SK-N-SH treated with all-trans-retinoic acid at 6 μM for 48 hours (cell line): Measurements from ENCODE around the gene LRCOL1.
A peak's percentile ranks its signal among the peaks of the same experiment; 100 is the strongest.

Experiments used
- ATAC-seq: fragments of 200-7000 bp; cut with Tn5 transposase; 3 replicates; pipeline ENCODE4 v1.9.1; 2020; ENCODE audit warnings: mild to moderate bottlenecking, moderate library complexity
- ARNTL ChIP-seq: fragments of 450-650 bp; formaldehyde crosslinking; IDR thresholded peaks from 2 replicates; pipeline ENCODE4 v1.5.0; 2020; ENCODE audit warnings: low read depth, mild to moderate bottlenecking, moderate library complexity, borderline replicate concordance
- BACH2 ChIP-seq: fragments of 250-450 bp; sonication (Bioruptor Pico); IDR thresholded peaks from 2 replicates; pipeline ENCODE4 v1.9.0; 2021; ENCODE audit warnings: mild to moderate bottlenecking, borderline replicate concordance
- ESRRG ChIP-seq: fragments of 250-450 bp; sonication (Bioruptor Pico); IDR thresholded peaks from 2 replicates; pipeline ENCODE4 v1.6.1; 2021; ENCODE audit warnings: mild to moderate bottlenecking
- GLIS3 ChIP-seq: fragments of 250-450 bp; sonication (Bioruptor Pico); IDR thresholded peaks from 2 replicates; pipeline ENCODE4 v1.5.0; 2020; ENCODE audit warnings: mild to moderate bottlenecking, moderate library complexity
- ISL1 ChIP-seq: fragments of 250-450 bp; sonication (Bioruptor Pico); IDR thresholded peaks from 2 replicates; pipeline ENCODE4 v2.1.2; 2022; ENCODE audit warnings: mild to moderate bottlenecking, moderate library complexity
- OSR1 ChIP-seq: fragments of 250-450 bp; sonication (Bioruptor Pico); IDR thresholded peaks from 2 replicates; pipeline ENCODE4 v1.8.0; 2022; ENCODE audit warnings: moderate library complexity, mild to moderate bottlenecking, inconsistent platforms
- PPARA ChIP-seq: fragments of 250-450 bp; sonication (Bioruptor Pico); IDR thresholded peaks from 2 replicates; pipeline ENCODE4 v1.5.0; 2020; ENCODE audit warnings: mild to moderate bottlenecking, borderline replicate concordance
- RARB ChIP-seq: fragments of 250-450 bp; sonication (Bioruptor Pico); IDR thresholded peaks from 2 replicates; pipeline ENCODE4 v1.8.0; 2021; ENCODE audit warnings: mild to moderate bottlenecking, moderate library complexity
- SNAI2 ChIP-seq: fragments of 250-450 bp; sonication (Bioruptor Pico); IDR thresholded peaks from 2 replicates; pipeline ENCODE4 v1.5.0; 2020; ENCODE audit warnings: mild to moderate bottlenecking, moderate library complexity
- TOX ChIP-seq: fragments of 250-450 bp; sonication (Bioruptor Pico); IDR thresholded peaks from 2 replicates; pipeline ENCODE4 v1.8.0; 2021; ENCODE audit warnings: mild to moderate bottlenecking, moderate library complexity, borderline replicate concordance
- ZC3H10 ChIP-seq: fragments of 250-450 bp; sonication (Bioruptor Pico); IDR thresholded peaks from 2 replicates; pipeline ENCODE4 v1.5.1; 2021; ENCODE audit warnings: mild to moderate bottlenecking, moderate library complexity
- ZFP3 ChIP-seq: fragments of 250-450 bp; sonication (Bioruptor Pico); IDR thresholded peaks from 2 replicates; pipeline ENCODE4 v1.5.0; 2020; ENCODE audit warnings: mild to moderate bottlenecking, moderate library complexity
- ZFP30 ChIP-seq: fragments of 450-650 bp; formaldehyde crosslinking; IDR thresholded peaks from 2 replicates; pipeline ENCODE4 v1.5.0; 2022; ENCODE audit warnings: mild to moderate bottlenecking, moderate library complexity
- ZNF565 ChIP-seq: fragments of 450-650 bp; formaldehyde crosslinking; conservative IDR thresholded peaks from 2 replicates; pipeline ENCODE4 v1.5.0; 2020; ENCODE audit warnings: low read depth, mild to moderate bottlenecking, moderate library complexity
- ZNF70 ChIP-seq: fragments of 450-650 bp; formaldehyde crosslinking; IDR thresholded peaks from 2 replicates; pipeline ENCODE4 v1.5.0; 2020; ENCODE audit warnings: mild to moderate bottlenecking, moderate library complexity
- ZNF8 ChIP-seq: fragments of 450-650 bp; formaldehyde crosslinking; IDR thresholded peaks from 2 replicates; pipeline ENCODE4 v1.5.0; 2020; ENCODE audit warnings: mild to moderate bottlenecking, moderate library complexity
- TF ChIP-seq, protein P1 (sequence below): fragments of 250-450 bp; sonication (Bioruptor Pico); IDR thresholded peaks from 2 replicates; pipeline ENCODE4 v1.8.0; 2021; ENCODE audit warnings: low read depth, mild to moderate bottlenecking, moderate library complexity, borderline replicate concordance
- TF ChIP-seq, protein P2 (sequence below): fragments of 250-450 bp; sonication (Bioruptor Pico); IDR thresholded peaks from 2 replicates; pipeline ENCODE4 v1.8.0; 2020; ENCODE audit warnings: mild to moderate bottlenecking, moderate library complexity, borderline replicate concordance
- TF ChIP-seq, protein P3 (sequence below): fragments of 250-450 bp; sonication (Bioruptor Pico); IDR thresholded peaks from 2 replicates; pipeline ENCODE4 v1.5.0; 2020; ENCODE audit warnings: mild to moderate bottlenecking, moderate library complexity
- TF ChIP-seq, protein P4 (sequence below): fragments of 250-450 bp; sonication (Bioruptor Pico); IDR thresholded peaks from 2 replicates; pipeline ENCODE4 v1.5.1; 2021; ENCODE audit warnings: mild to moderate bottlenecking, moderate library complexity

The LRCOL1 gene

DNA sequence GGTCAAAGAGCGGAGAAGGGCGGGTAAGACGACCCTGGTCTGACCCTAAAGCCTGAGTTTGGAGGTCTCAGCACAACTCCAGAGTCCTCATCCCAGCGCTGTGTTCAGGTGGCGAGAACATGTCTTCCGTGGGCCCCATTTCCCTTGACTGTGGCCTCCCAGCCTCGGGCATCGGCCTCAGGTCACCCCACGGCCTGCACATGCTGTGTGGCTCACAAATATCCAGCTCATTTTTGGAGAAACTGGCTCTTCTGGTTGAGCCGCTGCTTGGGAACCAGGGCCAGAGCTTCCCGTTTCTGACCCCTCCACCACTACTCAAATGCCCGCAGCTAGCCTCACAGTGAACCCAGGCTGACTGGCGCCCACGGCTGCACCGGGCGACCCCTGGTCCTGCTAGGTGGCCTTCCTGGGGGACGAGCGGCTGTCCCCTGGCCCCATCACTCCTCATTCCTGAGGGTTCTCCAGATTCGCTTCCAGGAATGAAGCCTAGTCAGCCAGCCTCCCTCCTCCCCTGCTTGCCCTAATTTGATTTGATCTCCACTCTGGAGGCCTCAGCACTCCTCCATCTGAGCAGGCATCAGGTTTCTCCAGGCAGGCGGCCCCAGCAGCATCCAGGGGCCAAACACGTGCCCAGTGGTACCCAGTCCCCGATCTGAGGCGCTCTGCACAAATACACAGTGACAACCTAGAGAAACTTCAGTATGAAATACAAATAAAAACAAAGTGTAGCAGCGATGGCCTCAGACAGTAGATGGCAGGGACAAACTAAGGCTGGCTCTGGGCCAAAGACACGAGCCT is 12.9 kb upstream of the LRCOL1 start:
- no peak for TF ChIP-seq ESRRG (CRISPR knock-in tag)
- TF ChIP-seq ZFP30 (CRISPR knock-in tag): no peak
- ATAC-seq: peak; percentile 60

DNA sequence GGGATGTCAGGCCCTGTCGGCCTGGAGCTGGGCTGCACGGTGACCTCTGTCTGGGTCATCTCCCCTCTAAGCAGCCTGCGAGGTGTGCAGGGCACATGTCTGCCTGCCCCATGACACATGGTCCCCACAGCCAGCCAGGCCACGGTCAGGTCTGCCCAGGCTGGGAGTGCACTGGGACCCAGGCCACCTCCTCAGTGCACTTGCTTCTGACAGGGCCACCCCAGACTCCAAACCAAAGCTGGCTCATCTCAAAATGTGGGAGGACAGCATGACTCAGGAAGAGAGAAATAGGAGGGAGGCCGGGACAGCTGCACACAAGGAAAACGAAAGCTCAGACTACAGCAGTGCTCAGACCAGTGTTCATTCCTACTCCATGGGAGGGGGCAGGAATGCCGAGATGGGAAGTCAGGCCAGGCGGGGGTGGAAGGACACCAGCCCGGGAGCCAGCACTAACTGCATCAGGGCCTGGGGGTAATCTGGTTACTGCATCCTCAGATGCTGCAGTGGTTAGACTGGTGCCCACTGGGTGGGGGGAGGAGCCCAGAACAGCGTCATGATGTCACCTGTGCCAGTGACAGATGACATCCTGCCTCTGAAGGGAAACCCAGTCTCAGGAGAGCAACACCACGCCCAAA is 12.2 kb upstream of the LRCOL1 start:
- peak; percentile 58 for ATAC-seq
- TF ChIP-seq PPARA (CRISPR knock-in tag): no peak
- no peak for TF ChIP-seq ZNF8
- TF ChIP-seq ZFP3 (CRISPR knock-in tag): no peak
- TF ChIP-seq ZFP30 (CRISPR knock-in tag): no peak
- no peak for TF ChIP-seq ISL1 (CRISPR knock-in tag)
- no peak for TF ChIP-seq RARB
- TF ChIP-seq GLIS3 (CRISPR knock-in tag): no peak
- TF ChIP-seq, protein P1, sequence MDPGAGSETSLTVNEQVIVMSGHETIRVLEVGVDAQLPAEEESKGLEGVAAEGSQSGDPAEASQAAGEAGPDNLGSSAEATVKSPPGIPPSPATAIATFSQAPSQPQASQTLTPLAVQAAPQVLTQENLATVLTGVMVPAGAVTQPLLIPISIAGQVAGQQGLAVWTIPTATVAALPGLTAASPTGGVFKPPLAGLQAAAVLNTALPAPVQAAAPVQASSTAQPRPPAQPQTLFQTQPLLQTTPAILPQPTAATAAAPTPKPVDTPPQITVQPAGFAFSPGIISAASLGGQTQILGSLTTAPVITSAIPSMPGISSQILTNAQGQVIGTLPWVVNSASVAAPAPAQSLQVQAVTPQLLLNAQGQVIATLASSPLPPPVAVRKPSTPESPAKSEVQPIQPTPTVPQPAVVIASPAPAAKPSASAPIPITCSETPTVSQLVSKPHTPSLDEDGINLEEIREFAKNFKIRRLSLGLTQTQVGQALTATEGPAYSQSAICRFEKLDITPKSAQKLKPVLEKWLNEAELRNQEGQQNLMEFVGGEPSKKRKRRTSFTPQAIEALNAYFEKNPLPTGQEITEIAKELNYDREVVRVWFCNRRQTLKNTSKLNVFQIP (CRISPR knock-in tag): no peak
- no peak for TF ChIP-seq OSR1 (CRISPR knock-in tag)
- TF ChIP-seq, protein P2, sequence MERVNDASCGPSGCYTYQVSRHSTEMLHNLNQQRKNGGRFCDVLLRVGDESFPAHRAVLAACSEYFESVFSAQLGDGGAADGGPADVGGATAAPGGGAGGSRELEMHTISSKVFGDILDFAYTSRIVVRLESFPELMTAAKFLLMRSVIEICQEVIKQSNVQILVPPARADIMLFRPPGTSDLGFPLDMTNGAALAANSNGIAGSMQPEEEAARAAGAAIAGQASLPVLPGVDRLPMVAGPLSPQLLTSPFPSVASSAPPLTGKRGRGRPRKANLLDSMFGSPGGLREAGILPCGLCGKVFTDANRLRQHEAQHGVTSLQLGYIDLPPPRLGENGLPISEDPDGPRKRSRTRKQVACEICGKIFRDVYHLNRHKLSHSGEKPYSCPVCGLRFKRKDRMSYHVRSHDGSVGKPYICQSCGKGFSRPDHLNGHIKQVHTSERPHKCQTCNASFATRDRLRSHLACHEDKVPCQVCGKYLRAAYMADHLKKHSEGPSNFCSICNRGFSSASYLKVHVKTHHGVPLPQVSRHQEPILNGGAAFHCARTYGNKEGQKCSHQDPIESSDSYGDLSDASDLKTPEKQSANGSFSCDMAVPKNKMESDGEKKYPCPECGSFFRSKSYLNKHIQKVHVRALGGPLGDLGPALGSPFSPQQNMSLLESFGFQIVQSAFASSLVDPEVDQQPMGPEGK (CRISPR knock-in tag): no peak
- TF ChIP-seq ARNTL (CRISPR knock-in tag): no peak
- TF ChIP-seq, protein P3, sequence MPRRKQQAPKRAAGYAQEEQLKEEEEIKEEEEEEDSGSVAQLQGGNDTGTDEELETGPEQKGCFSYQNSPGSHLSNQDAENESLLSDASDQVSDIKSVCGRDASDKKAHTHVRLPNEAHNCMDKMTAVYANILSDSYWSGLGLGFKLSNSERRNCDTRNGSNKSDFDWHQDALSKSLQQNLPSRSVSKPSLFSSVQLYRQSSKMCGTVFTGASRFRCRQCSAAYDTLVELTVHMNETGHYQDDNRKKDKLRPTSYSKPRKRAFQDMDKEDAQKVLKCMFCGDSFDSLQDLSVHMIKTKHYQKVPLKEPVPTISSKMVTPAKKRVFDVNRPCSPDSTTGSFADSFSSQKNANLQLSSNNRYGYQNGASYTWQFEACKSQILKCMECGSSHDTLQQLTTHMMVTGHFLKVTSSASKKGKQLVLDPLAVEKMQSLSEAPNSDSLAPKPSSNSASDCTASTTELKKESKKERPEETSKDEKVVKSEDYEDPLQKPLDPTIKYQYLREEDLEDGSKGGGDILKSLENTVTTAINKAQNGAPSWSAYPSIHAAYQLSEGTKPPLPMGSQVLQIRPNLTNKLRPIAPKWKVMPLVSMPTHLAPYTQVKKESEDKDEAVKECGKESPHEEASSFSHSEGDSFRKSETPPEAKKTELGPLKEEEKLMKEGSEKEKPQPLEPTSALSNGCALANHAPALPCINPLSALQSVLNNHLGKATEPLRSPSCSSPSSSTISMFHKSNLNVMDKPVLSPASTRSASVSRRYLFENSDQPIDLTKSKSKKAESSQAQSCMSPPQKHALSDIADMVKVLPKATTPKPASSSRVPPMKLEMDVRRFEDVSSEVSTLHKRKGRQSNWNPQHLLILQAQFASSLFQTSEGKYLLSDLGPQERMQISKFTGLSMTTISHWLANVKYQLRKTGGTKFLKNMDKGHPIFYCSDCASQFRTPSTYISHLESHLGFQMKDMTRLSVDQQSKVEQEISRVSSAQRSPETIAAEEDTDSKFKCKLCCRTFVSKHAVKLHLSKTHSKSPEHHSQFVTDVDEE (CRISPR knock-in tag): no peak
- no peak for TF ChIP-seq SNAI2
- no peak for TF ChIP-seq TOX (CRISPR knock-in tag)
- TF ChIP-seq BACH2 (CRISPR knock-in tag): no peak
- no peak for TF ChIP-seq ZC3H10 (CRISPR knock-in tag)
- no peak for TF ChIP-seq ZNF70 (CRISPR knock-in tag)

DNA sequence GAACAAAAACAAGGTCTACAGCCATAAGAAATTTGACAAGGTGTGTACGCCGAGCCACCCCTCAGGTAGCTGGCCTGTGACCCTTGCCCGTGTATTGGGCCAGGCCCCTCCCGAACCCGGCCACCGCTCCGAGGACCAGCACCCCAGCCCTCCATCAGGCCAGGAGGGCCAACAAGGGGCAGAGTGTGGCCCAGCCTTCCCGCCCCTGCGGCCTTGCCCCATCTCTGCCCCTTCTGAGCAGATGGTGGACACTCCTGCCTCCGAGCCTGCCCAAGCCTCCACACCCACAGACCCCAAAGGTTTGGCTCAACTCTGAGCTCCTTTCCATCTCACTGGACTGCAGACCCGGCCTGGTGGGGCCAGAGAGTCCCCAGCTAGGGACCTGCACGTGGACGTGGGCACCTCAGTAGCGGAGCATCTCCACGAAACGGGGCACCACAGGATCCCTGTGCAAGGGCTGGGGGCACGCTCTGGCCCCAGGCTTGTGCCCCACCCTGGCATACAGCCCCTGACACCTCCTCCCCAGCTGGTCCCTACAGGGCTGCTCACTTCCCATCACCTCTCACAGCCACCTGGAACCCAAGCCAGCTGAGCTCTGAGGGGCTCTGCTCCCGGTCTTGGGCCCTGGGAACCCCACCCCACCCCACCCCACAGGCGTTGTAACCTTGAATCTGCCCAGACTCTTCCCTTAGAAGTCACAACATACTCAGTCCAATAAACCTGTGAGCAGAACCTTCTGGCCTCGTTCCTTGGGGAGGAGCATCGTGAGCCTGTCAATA is 11.5 kb upstream of the LRCOL1 start:
- no peak for ATAC-seq
- no peak for TF ChIP-seq PPARA (CRISPR knock-in tag)
- no peak for TF ChIP-seq ZFP30 (CRISPR knock-in tag)
- no peak for TF ChIP-seq ZNF565 (CRISPR knock-in tag)
- no peak for TF ChIP-seq ISL1 (CRISPR knock-in tag)
- TF ChIP-seq, protein P2 (CRISPR knock-in tag): no peak
- TF ChIP-seq ZNF8: no peak
- TF ChIP-seq, protein P3 (CRISPR knock-in tag): no peak
- TF ChIP-seq ARNTL (CRISPR knock-in tag): no peak
- no peak for TF ChIP-seq OSR1 (CRISPR knock-in tag)
- TF ChIP-seq, protein P4, sequence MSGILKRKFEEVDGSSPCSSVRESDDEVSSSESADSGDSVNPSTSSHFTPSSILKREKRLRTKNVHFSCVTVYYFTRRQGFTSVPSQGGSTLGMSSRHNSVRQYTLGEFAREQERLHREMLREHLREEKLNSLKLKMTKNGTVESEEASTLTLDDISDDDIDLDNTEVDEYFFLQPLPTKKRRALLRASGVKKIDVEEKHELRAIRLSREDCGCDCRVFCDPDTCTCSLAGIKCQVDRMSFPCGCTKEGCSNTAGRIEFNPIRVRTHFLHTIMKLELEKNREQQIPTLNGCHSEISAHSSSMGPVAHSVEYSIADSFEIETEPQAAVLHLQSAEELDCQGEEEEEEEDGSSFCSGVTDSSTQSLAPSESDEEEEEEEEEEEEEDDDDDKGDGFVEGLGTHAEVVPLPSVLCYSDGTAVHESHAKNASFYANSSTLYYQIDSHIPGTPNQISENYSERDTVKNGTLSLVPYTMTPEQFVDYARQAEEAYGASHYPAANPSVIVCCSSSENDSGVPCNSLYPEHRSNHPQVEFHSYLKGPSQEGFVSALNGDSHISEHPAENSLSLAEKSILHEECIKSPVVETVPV (CRISPR knock-in tag): no peak
- TF ChIP-seq ESRRG (CRISPR knock-in tag): no peak
